NCI-H2107 treated with DMSO at 0.1 percent for 48 hours (cell line): ENCODE data around the gene SERPINA10.
"Not testable (repeated sequence)": the region's sequence is repeated elsewhere in the genome, so short reads cannot be mapped to it uniquely, and the experiment has no call there.

ENCODE experiments used
- DNase-seq: peaks from one replicate; lab custom pipeline; 2025; ENCODE audit not compliant: unreplicated experiment; lab: John Stamatoyannopoulos, UW

Gene SERPINA10

DNA sequence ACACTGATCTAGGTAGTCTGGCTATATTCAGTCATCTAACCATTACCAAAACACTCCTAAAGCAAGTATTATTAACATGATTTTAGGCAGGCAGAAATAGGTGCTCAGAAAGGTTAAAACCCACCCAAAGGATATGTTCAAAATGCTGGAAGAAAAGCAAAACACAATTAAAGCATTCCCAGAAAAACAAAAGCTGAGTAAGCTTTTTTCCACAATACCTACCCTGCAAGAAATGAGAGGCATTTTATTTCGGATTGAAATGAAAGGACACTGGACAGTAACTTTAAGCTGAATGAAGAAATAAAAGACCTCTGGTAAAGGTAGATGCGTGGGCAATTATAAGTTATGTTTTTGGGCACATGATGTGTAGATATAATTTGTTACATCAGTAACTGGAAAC is 21.8 kb upstream of the SERPINA10 start:
- no peak for DNase-seq

DNA sequence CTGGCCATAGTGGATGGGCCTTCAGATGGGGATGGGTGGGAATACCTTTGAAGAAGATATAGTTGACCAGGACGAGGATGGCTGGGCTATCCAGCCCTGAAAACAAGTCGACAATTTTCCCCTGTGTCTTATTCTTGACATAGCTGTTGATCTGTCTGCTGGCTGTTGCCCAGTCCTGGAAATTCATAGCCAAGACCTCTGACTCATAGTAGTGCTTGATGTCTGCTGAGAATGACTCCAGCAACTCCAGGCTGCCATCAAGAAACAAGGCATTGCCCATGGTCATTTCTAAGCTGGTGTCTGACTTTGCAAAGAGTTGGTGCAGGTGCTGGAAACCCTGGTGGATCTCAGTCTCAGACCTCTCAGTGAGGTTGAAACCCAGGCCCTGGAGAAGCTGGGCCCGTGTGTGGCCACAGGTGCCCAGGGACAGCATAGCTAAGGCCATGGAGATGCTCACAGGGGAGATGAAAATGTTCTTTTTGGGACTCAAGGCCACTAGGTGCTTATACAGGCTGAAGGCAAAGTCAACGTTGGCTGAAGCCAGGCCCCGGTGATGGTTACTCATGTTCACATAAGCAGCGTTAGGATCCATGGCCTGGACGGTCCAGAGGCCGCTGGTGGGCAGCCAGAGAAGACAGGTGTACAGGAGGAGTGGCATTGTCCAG is 21.1 kb upstream of the SERPINA10 start:
- DNase-seq, result no peak

DNA sequence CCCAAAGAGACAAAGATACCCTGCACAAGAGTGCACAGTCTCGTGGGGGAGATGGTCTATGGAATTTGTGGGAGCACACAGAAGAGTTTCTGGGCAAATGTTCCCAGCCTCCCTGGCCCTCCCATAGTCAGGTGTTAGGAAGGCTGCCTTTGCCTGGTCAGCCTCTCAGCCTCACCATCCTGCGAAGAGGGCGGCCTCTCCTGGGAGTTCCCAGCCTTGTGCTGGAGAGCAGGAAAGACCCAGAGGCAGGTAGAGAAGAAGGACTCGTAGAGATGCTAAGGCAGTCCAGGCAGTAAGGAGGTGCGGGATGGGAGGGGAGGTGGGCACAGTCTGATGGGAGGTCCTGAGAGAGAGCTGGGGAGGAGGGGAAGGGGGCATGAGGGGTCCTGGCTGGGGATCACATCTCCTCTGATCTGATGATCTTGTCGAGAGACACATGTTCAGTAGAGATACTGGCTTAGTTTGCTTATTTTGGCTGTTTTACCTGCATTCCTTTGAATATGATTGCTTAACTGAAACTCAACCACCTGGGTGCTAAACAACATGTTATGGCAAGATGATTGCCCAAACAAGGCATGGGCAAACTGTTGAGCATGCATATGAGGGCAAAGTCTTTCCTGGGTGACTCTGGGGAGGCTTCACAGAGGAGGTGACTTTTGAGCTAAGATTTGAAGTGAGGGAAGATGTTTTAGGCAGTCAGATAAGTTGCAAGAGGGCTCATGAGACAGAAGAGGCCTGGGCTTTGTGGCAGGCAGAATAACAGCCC is 19.6 kb upstream of the SERPINA10 start:
- DNase-seq, result no peak

DNA sequence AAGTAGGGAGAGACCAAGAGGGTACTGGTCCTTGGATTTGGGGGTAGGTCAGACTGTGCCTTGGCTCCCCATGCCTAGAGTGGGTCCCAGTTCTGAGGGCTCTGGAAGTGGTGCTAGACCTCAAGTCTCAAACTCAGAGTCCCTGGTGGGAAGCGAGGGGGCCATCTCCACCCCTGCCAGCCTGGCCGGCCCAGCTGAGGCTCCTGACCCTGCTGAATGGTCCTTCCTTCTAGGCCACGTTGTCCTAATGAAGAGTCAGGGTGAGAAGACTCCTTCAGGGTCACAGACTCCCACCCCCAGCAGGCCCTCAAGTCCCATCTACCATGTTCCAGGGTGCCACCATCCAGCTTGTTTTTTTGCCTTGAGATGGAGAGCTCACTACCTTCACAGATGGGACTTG is 17.2 kb upstream of the SERPINA10 start:
- no peak for DNase-seq

DNA sequence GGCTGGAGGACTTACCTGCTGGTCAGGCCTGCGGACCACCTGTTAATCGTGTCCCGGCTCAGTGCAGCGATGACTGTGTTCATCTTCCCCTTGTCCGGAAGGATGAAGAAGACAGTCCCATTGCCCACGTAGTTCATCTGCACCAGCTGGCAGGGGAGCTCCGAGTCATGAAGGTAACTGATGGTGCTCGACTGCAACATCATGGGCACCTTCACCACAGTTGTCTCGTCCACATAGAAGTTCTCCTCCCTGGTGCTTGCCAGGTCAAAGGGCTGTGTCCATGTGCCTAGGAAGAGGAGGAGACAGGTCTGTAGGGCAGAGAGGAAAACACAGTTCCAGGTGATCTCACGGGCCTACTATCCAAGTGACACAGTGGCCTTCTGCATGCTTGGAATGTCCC is 16.7 kb upstream of the SERPINA10 start:
- no peak for DNase-seq

DNA sequence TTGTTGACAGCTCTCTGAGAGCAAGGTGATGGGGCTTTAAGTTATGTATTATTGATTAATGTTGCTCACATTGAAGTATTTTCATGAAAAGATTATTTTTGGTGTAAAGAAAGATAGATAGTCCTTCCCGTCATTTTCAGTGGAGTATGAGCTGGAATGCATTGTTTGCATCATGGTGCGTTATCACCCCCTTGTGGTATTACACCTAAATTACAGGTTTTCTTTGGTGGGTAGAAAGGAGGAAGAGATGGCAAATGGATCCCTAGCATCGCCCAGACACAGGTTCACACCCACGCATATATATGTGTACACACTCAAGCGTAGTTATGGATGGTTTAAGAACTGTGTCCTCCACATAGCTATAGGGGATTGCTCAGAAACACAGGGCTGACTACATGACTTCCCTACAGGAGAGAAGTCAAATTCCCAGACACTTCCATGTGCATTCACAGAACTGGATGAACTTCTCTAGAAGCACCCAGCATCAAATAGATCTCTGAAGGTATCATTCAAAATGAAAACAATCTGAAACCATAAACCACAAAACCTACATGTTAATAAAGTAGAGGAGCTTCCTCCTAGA is 14.4 kb upstream of the SERPINA10 start:
- DNase-seq, result no peak

DNA sequence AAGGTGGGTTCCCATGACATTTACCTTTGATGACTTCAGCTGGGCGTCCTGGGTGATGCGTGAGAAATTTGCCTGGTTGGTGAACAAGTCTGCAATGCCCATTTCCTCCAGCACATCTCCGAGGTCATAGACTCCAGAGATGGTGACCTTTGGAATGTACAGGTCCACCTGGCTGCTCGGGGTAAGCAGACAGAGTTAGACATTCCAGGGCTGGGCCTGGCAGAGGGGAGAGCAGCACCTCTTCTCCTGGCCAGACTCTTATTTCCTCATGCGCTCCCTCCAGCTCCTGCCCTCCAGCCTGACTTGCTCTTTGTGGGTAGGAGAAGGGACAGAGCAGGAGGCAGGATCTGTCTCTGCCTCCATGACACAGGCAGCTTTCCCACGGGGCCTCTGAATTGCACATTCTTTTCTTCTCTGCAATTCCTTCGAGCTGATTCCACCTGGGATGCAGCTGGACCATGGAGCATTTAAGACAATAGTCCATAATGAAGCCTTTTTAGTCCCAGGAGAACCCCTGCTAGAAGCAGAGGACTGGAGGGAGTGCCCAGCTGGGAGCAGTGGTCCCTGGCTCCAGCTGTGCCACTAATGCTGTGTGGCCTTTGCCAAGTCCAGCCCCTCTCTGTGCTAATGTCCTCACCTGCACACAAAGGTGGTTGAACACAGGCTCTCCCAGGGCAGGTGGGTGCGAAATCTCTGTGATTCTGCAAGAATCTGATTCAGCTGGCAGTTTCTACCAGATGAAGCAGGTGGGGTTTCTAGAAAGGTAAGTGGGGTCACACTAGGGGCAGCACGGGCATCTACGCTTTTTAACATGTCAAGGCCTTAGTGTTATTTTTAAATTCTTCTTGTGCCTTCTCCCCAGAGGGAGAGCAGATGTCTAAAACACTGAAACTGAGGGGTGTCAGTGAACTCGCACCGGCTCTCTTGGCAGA is 13.2 kb upstream of the SERPINA10 start:
- DNase-seq, result no peak

DNA sequence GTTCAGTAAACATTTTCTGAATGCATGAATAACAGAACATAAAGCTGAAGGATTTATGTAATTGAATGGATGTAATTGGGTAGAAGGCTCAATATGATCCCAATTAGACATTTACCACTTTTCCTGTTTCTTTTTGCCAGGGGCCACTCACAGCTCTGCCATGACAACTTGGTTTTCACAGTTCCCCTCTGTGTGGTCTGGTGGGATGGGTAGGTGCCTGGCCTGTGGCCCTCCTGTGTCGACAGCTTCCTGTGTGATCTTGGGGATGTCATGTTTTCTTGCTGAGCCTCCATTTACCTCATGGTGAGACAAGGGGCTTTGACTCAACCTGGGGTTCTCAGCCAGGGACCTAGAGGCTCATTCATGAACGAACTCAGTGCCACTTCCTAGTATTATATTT is 12.6 kb upstream of the SERPINA10 start:
- no peak for DNase-seq

DNA sequence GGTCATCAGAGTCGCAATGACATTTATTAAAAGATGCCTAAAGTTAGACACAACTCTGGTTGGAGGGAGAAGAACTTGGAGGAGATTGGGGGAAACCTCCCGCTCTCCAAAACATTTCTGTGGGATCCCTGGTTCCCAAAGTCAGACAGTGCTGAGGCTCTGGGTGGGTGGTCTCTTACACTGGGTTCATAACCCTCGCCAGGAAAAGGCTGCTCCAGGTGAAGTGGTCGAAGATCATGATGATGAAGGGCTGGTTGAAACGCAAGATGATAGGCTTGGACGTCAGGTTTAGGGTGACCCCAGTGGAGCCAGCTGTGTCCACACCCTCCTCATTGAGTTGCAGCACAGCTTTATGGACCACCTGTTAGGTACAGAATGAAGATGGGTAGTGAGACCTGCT is 11.2 kb upstream of the SERPINA10 start:
- no peak for DNase-seq

DNA sequence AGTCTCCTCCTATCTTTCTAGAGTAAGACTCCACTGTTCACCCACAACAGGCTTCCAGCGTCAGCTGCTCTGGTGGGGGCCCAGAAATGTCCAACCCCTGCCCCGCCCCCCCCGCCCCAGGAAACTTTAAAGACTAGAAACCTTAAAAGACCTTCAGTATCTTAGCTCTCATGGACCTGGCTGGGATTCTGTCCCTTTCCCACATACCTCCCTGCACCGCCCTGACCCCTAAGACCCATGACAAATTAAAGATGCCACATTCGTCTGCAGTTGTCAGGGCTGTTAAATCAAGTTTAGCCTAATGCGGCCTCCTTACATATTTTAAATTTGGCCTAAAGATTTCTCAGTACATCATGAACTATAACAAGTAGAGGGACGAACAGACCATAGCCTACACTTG is 10.0 kb upstream of the SERPINA10 start:
- DNase-seq, result no peak

DNA sequence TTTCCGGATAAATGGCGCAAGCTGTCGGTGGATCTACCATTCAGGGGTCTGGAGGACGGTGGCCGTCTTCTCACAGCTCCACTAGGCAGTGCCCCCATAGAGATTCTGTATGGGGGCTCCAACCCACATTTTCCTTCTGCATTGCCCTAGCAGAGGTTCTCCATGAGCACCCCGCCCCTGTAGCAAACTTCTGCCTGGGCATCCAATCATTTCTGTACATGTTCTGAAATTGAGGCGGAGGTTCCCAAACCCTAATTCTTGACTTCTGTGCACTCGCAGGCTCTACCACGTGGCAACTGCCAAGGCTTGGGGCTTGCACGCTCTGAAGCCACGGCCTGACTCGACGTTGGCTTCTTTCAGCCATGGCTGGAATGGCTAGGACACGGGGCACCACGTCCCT is 5.1 kb upstream of the SERPINA10 start:
- DNase-seq, result no peak

DNA sequence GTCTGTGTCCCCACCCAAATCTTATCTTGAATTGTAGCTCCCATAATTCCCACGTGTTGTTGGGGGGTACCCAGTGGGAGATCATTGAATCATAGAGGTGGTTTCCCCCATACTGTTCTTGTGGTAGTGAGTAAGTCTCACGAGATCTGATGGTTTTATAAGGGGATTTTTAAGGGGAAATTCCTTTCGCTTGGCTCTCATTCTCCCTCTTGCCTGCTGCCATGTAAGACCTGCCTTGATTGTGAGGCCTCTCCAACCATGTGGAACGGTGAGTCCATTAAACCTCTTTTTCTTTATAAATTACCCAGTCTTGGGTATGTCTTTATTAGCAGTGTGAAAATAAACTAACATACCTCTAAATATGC is 3.1 kb upstream of the SERPINA10 start:
- not testable (repeated sequence) for DNase-seq

DNA sequence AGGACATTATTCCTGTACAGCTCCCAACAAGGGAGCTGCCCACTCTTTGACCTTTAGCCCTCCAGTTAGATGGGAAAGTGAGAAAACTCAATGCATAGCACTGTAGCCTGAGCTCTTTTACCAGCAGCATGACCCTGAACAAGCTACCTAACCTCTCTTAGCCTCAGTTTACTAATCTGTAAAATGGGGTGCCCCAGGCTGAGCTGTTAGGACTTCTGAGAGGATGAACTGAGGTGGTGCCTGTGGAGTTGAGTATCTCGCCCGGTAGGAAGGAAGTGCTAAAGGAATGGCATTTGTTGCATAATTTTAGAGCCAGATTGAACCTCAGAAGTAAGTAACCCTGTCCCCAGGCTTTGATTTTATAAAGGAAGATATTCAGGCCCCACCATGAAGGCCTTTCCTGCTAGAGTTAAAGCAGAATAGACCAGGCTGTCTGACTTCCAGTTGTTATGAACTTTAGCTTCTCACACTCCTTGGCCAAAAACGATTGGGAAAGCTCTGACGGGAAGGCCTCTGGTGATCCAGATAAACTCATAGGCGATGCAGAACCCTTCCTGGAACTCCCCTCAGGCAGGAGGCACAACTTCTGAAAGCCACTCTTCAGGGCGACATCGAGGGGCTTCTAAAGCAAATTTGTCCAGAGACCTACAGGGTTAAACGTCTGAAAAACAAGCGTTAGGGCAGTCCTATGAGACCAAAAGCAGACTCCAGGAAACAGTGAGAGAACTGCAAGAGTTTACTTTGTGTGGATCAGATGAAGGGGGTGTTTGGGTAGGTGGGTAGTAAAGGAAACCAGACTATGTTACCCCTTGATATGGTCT is 2.5 kb upstream of the SERPINA10 start:
- no peak for DNase-seq

DNA sequence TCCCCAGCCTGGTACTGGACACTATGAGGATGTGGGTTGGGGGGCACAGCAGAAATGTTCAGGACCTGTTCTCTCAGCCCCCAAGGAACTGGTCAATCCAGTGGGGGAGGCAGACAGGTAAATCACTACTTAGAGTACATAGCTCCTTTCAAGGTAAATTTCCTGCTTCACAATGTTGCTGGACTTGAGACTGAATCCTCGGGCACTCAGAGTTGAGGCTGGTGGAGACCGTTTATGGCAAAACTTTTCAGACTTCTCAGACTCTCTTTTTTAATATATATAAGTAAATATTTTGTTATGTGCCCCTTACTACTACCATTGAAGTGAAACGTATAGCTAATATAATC is 483 bp upstream of the SERPINA10 start:
- DNase-seq, result no peak

DNA sequence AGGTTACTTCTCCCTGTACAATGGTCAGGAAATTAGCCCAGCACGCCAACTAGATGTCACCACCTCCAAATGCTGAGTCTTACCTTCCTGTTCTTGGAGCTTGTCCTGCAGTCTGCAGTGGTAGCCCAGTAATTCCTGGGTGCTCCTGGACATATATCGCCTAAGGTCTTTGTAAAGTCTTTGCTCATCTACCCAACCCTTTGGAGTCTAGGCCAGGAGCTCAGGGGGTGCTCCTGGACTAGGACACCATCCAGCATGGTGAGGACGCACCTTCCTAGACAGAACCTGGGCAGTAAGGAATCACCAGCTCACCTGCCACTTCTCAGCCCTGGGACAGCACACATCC is 569 bp downstream of the SERPINA10 start:
- no peak for DNase-seq

DNA sequence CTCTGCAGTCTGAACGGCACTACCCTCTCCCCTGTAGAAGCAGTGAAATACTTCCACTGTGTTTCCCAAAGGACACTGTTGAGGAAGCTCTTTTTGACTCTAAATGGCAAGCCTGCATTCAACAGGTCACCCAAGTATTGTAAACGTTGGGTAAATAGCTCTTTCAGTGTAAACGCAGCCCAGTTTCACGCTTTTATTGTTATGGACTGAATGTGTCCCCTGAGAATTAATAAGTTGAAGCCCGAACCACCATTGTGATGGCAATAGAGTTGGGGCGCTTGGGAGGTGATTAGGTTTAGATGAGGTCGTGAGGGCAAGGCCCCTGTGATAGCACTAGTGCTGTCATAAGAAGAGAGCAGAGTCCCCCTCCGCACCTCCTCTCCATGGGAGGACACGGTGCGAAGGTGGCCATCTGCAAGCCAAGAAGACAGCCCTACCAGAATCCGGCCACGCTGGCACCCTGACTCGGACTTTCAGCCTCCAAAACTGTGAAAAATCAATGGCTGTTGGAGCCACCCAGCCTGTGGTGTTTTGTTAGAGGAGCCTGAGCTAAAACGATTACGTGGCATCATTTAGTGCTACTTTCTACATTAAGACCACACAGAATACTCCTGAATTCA is 1.1 kb downstream of the SERPINA10 start:
- no peak for DNase-seq

DNA sequence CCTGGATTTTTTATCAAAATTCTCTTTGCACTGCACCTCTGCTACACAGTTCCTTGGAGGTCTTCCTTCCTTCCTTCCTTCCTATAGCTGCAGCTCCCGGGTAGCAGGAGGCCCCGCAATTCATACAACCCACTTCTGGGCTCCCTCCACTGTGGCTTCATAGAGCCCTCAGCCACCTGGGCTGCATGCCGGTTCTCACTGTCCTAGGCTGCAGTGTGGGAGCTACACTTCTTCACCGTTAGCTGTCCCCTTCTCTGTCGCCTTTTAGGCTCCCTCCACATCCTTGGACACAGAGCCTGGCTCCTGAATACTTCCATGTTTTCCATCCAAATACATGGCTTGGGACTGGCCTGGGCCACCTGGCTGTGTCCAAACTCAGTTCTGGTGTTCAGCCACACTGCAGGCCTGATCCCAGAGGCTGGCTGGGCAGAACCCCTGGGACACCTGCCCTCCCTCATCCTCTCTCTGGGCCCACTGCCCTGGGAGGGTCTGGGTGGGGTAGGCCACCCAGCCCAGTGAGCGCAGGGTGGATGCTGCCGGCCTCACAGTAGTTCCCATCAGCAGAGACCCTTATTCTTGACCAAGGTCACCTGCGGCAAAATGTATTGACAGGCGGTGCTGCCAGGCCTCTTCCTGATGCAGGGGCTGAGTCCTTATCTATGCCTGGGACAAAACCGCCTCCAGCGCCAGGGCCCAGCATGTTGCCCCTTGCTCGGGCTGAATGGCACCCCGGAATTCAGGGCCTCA is 1.7 kb downstream of the SERPINA10 start:
- no peak for DNase-seq

DNA sequence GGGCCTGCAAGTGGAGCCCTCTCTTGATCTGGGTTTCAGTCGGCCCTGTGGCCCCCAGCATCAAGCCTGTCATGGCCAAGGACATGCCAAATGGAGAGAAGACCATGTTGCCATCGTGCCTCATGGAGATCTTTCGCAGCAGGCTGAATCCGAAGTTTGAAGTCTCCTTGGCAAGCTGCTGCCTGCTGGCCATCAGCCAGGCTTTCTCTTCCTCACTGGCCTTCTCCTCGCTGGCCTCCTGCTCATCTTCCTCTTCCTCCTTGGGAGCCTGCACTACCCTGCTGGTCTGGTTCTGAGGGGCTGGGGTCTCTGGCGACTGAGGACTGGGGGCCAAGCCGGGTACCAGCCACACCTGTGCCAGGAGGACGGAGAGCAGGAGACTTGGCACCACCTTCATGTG is 2.9 kb downstream of the SERPINA10 start:
- no peak for DNase-seq

DNA sequence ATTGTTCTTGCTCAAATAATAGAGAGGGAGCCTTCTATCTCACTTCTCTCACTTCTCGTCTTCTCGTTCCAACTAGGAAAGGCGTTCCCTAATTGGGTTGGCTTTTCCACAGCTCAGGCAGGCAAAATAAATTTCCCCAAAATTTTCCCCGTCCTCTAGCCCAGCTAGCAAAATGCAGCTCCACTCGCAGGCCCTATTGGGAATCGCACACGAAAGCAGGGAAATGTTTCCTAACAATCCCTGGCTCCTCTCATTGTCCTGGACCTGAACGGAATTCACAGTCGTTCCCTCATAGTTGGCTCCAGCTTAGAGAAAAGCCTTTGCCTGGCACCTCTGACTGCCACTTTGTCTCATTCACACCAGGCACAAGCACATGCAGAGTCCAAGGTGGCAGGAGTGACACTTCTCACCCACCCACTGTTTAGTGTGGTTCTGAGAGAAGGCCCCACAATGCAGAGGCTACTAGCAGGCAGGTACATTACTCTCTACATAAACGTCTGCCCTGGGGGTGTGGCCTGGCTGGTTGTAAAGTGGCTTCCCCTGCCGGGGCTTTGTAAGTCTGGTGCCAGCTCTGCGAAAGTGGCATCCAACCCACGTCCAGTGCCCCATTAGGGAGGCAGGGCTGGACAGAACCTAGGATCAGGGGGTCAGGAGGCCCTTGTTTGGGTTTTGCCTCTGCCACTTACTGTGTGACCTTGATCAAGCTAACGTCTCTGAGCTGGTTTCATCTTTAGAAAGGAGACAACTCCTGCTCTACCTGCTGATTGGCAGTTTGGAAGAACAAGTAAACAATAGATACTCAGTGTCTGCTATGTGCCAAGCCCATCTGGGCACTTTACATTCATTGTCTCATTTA is 4.2 kb downstream of the SERPINA10 start:
- no peak for DNase-seq
